Measurements from ENCODE around the gene SENP2.
A peak's percentile ranks its signal among the peaks of the same experiment; 100 is the strongest.

Gene SENP2

DNA sequence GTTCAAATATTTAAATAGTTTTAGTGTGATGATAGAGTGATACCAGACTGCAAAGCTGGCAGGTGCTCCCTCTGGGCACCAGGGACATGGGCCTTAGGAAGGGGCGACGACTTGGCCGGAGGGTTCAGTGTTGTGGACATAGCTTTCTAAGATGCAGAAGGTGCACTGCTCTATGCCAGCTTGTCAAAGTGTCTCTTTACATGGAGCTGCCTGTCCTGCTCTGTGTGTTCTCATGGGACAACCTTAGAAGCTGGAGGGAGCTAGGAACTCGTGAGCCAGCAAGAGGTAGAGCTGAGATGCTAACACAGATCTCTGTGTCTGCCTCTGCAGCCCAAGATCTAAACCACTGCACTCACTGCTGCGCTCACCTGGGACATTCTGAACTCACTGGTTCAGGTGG lies 77.8 kb downstream of the SENP2 start:
- H3K27ac ChIP-seq = no peak overlapping the region
- TF ChIP-seq, protein P1, sequence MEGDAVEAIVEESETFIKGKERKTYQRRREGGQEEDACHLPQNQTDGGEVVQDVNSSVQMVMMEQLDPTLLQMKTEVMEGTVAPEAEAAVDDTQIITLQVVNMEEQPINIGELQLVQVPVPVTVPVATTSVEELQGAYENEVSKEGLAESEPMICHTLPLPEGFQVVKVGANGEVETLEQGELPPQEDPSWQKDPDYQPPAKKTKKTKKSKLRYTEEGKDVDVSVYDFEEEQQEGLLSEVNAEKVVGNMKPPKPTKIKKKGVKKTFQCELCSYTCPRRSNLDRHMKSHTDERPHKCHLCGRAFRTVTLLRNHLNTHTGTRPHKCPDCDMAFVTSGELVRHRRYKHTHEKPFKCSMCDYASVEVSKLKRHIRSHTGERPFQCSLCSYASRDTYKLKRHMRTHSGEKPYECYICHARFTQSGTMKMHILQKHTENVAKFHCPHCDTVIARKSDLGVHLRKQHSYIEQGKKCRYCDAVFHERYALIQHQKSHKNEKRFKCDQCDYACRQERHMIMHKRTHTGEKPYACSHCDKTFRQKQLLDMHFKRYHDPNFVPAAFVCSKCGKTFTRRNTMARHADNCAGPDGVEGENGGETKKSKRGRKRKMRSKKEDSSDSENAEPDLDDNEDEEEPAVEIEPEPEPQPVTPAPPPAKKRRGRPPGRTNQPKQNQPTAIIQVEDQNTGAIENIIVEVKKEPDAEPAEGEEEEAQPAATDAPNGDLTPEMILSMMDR (conservative IDR thresholded peaks at IDR 0.05) = no peak

DNA sequence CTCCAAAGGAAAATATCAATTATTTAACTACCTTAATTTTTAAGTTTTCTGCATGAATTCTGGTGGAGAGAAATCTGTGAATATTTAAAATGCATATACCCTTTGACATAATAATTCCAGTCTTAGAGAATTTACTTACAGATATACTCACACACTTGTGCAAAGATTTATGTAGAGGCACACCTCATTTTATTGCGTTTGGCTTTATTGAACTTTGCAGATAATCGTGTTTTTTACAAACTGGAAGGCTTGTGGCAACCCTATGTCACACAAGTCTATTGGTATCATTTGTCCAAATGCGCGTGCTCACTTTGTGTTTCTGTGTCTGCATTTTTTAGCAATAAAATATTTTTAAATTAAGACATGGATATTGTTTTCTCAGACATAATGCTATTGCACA lies 81.5 kb downstream of the SENP2 start:
- H3K27ac ChIP-seq = no peak overlapping the region
- no peak for TF ChIP-seq ZFX (IDR thresholded peaks at IDR 0.05)
- TF ChIP-seq, protein P1 (conservative IDR thresholded peaks at IDR 0.05) = no peak

DNA sequence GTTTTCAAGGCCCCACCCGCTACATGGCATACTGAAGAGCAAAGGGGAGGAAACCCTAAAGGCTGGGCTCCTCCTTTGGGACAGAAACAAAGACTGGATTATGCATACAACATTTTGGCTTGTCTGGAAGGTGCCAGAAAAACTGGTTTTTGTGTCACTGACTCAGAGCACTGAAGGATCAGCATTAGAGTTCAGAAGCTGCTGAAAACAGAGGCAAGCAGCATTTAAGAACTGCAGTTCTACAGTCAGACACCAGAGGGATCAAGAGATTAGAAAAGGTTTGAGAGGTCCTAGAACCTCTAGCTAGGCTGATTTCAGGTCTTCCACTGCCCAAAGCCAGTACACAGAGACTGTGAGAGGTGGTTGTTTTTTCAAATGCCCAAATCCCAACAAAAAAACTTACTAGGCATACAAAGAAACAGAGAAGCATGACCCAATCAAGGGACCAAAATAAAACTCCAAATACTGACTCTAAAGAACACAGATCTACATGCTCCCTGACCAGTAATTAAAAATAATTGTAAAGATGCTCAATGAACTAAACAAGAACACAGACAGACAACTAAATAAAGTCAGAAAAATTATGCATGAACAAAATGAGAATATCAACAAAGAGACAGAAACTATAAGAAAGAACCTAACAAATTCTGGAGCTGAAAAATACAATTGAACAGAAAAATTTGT lies 91.2 kb downstream of the SENP2 start:
- no peak overlapping the region for H3K27ac ChIP-seq
- no peak for TF ChIP-seq ZFX (IDR thresholded peaks at IDR 0.05)
- TF ChIP-seq, protein P1 (conservative IDR thresholded peaks at IDR 0.05) = peak; percentile 86

DNA sequence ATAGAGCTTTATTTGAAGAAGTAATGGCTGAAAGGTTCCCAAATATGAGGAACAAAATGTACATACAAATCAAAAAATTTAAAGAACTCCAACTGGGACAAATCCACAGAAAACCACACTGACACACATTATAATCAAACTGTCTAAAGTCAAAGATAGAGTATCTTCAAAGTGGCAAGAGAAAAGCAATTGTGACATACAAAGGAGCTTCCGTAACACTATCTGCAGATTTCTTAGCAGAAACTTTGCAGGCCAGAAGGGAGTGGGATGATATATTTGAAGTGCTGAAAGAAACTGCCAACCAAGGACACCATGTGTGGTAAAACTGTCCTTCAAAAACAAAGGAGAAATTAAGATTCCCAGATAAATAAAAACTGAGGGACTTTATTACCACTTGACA lies 91.9 kb downstream of the SENP2 start:
- no peak overlapping the region for H3K27ac ChIP-seq
- TF ChIP-seq ZFX (IDR thresholded peaks at IDR 0.05) = no peak
- TF ChIP-seq, protein P1 (conservative IDR thresholded peaks at IDR 0.05) = no peak

DNA sequence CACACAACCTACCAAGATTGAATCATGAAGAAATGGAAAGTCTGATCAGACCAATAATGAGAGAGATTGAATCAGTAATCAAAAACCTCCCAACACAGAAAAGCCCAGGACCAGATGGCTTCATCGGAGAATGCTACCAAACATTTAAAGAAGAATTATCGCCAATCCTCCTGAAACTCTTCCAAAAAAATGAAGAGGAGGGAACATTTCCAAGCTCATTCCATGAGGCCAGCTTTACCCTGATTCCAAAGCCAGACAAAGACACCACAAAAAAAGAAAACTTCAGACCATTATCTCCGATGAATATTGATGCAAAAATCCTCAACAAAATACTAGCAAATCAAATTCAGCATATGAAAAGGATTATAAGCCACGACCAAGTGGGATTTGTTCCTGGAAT lies 94.1 kb downstream of the SENP2 start:
- H3K27ac ChIP-seq = no peak overlapping the region
- no peak for TF ChIP-seq ZFX (IDR thresholded peaks at IDR 0.05)
- TF ChIP-seq, protein P1 (conservative IDR thresholded peaks at IDR 0.05) = no peak

Data from C4-2B (cell line).